SK-N-SH (cell line): ENCODE measurements around the gene RUFY4. TPM values are rescaled to one million over a fixed set of nuclear protein-coding genes. Genes with fewer than 3 reads are reported as not detected.

ENCODE experiments used
- CTCF ChIA-PET: fragments of 300-600, 350-600 bp; formaldehyde crosslinking; extraction: SDS; loops from one replicate; lab custom pipeline; 2021; lab: Yijun Ruan, JAX
- POLR2A ChIA-PET: fragments of 350-600 bp; sonication (Branson Sonifier 250); formaldehyde crosslinking; extraction: SDS; loops from one replicate; lab custom pipeline; 2020; ENCODE audit warnings: antibody characterized with exemption, inconsistent platforms; lab: Yijun Ruan, JAX
- DNase-seq: peaks from one replicate; pipeline ENCODE4 v3.0.0; 2012
- H2AFZ ChIP-seq: fragments of 200-600 bp; sonication (generic); 2 replicates; pipeline ENCODE4 v1.8.1; 2016; ENCODE audit warnings: antibody characterized with exemption, mild to moderate bottlenecking, low read depth
- H3F3A ChIP-seq: fragments of 200-600 bp; sonication (generic); replicated peaks from 2 replicates; pipeline ENCODE3; 2016; ENCODE audit warnings: antibody characterized with exemption, mild to moderate bottlenecking; ENCODE audit not compliant: insufficient read depth
- H3K27ac ChIP-seq, 2 experiments: fragments of 200-500 bp in 1 of 2; fragments of 200-600 bp in 1 of 2; sonication (Bioruptor generic) in 1 of 2; sonication (generic), shearing (Covaris generic) in 1 of 2; 2 replicates each; pipeline versions ENCODE4 v1.5.1 to v1.6.1; 2014 to 2016; ENCODE audit warnings: low read depth in 2 of 2, inconsistent platforms in 1 of 2, low read length in 1 of 2, mild to moderate bottlenecking in 1 of 2, mixed read lengths in 1 of 2
- H3K27me3 ChIP-seq: fragments of 200-600 bp; sonication (generic), shearing (Covaris generic); 2 replicates; pipeline ENCODE4 v1.6.1; 2016; ENCODE audit warnings: mixed run types; ENCODE audit not compliant: insufficient read depth
- H3K36me3 ChIP-seq, 2 experiments: fragments of 200-500 bp in 1 of 2; fragments of 200-600 bp in 1 of 2; sonication (Bioruptor generic) in 1 of 2; sonication (generic) in 1 of 2; replicated peaks in 1 of 2; 2 replicates each; pipeline versions ENCODE3 to v1.5.1; 2014 to 2016; ENCODE audit warnings: low read length in 1 of 2, mild to moderate bottlenecking in 1 of 2; ENCODE audit not compliant: insufficient read depth in 2 of 2, control insufficient read depth in 1 of 2
- H3K4me1 ChIP-seq, 2 experiments: fragments of 200-500 bp in 1 of 2; fragments of 200-600 bp in 1 of 2; sonication (Bioruptor generic) in 1 of 2; sonication (generic), shearing (Covaris generic) in 1 of 2; 2 replicates each; pipeline versions ENCODE4 v1.5.1 to v1.6.1; 2014 to 2016; ENCODE audit warnings: low read depth in 1 of 2, low read length in 1 of 2, mixed run types in 1 of 2; ENCODE audit not compliant: insufficient read depth in 2 of 2, control insufficient read depth in 1 of 2
- H3K4me2 ChIP-seq: fragments of 200-600 bp; sonication (generic), shearing (Covaris generic); 2 replicates; pipeline ENCODE4 v1.6.1; 2017; ENCODE audit warnings: mixed run types
- H3K4me3 ChIP-seq, 2 experiments: fragments of 200-500 bp in 1 of 2; fragments of 200-600 bp in 1 of 2; sonication (Bioruptor generic) in 1 of 2; sonication (generic), shearing (Covaris generic) in 1 of 2; 2 replicates each; pipeline versions ENCODE4 v1.5.1 to v1.8.1; 2014 to 2016; ENCODE audit warnings: low read depth in 2 of 2, inconsistent platforms in 1 of 2, low read length in 1 of 2, mild to moderate bottlenecking in 1 of 2, mixed read lengths in 1 of 2, moderate library complexity in 1 of 2
- H3K79me2 ChIP-seq: fragments of 200-600 bp; sonication (generic); 2 replicates; pipeline ENCODE4 v1.8.1; 2017; ENCODE audit warnings: mild to moderate bottlenecking; ENCODE audit not compliant: insufficient read depth
- H3K9ac ChIP-seq: fragments of 200-600 bp; sonication (generic); 2 replicates; pipeline ENCODE4 v1.6.1; 2017; ENCODE audit warnings: mixed run types
- H3K9me2 ChIP-seq: fragments of 200-600 bp; sonication (generic); 2 replicates; pipeline ENCODE4 v1.6.1; 2017; ENCODE audit warnings: mixed run types
- H3K9me3 ChIP-seq: fragments of 200-600 bp; sonication (generic); 2 replicates; pipeline ENCODE4 v1.6.1; 2017; ENCODE audit warnings: mixed run types, mild to moderate bottlenecking, moderate library complexity
- H4K20me1 ChIP-seq: fragments of 200-600 bp; sonication (generic); 2 replicates; pipeline ENCODE4 v1.6.1; 2017; ENCODE audit warnings: mild to moderate bottlenecking, mixed run types; ENCODE audit not compliant: insufficient read depth
- MEF2A ChIP-seq: IDR thresholded peaks from 2 replicates; pipeline ENCODE4 v1.4.0; 2012; ENCODE audit warnings: low read depth, borderline replicate concordance
- NFIC ChIP-seq: IDR thresholded peaks from 2 replicates; pipeline ENCODE4 v1.4.0; 2012; ENCODE audit warnings: borderline replicate concordance
- NRF1 ChIP-seq: IDR thresholded peaks from 2 replicates; pipeline ENCODE4 v1.6.1; 2012; ENCODE audit warnings: low read depth, mild to moderate bottlenecking, low read length
- POLR2AphosphoS5 ChIP-seq: IDR thresholded peaks from 2 replicates; pipeline ENCODE4 v1.6.1; 2012; ENCODE audit warnings: low read depth, low read length
- RCOR1 ChIP-seq: fragments of 150-350 bp; IDR thresholded peaks from 2 replicates; pipeline ENCODE4 v1.6.1; 2017; ENCODE audit warnings: antibody characterized with exemption, low read length
- RXRA ChIP-seq: IDR thresholded peaks from 2 replicates; pipeline ENCODE4 v1.4.0; 2012; ENCODE audit warnings: low read depth, mild to moderate bottlenecking, borderline replicate concordance
- SMC3 ChIP-seq: IDR thresholded peaks from 2 replicates; pipeline ENCODE4 v1.6.1; 2012; ENCODE audit warnings: low read depth, low read length, improper control_type of control experiment
- WGBS: methylation state at CpG from one replicate; pipeline ENCODE4 v1.1.6; 2017; ENCODE audit warnings: low lambda C conversion rate; 5-methylcytosine and 5-hydroxymethylcytosine counted together
- polyA plus RNA-seq, 3 experiments: library from polyadenylated mRNA; depleted of rRNA; stranded (reverse); fragments of >200 nt; gene quantifications; 2 replicates each; pipeline ENCODE4 v1.2.3, GENCODE V29; 2012
- TF ChIP-seq, protein P1 (sequence below): IDR thresholded peaks from 2 replicates; pipeline ENCODE4 v1.4.0; 2012; ENCODE audit warnings: low read depth
- TF ChIP-seq, protein P2 (sequence below): fragments of 150-350 bp; IDR thresholded peaks from 2 replicates; pipeline ENCODE4 v1.6.1; 2017; ENCODE audit warnings: antibody characterized with exemption, low read length, low read depth, borderline replicate concordance
- TF ChIP-seq, protein P3 (sequence below): fragments of 150-350 bp; IDR thresholded peaks from 2 replicates; pipeline ENCODE4 v1.6.1; 2016; ENCODE audit warnings: mild to moderate bottlenecking, low read depth, low read length
- TF ChIP-seq, protein P4 (sequence below): IDR thresholded peaks from 2 replicates; pipeline ENCODE4 v1.6.1; 2012; ENCODE audit warnings: mild to moderate bottlenecking, low read depth, low read length, moderate library complexity

Gene RUFY4
- polyA plus RNA-seq, 1 of the 3 experiments (the other 2 are of a cell fraction) = not detected

DNA sequence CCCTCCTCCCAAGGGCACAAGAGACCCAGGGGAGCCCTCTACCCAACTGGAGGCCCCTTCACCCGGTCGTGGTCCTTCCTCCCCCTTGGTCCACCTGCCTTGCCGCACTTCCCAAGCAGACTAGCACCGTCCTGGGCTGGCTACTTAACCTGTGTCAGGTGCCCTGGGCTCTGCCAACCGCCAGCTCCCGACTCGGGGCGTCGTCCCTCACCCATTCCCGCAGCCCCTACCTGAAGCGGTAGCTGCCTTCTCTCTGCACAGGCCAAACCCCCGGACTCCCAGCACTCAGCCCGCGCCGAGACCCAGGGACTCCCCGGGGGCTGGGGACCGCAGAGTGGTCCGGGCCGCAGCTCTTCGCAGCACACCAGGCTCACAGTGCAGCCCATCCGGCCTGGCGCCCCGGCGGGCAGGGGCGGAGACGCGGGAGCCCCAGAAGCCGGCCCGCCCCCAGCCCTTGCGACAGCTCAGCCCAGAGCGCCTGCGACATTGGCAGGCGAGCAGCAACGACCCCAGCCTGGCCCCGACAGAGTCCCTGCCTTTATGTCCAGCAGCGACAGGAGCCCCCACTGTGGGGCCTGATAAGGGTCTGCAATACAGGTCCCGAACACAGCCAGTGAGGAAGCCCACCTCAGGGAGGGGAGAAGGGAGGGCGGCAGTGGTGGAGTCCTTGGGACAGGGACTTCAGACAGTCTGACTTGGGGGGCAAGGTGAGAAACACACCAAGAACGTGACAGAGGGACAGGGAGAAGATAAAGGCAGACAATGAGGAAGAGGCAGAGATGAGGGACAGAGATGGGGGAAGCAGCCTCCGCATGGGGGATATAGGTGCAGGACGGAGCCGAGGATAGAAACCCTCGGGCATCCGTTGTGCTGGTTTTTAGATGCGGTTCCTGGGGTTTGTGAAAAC is 35.2 kb upstream of the RUFY4 start:
- no peaks in the 10 kb centered on the region for H3K9me2 ChIP-seq
- 85% methylated on average over 28 of the region's 45 CpGs for WGBS
- no peak for DNase-seq
- H3K4me2 ChIP-seq = no peak overlapping the region
- no peaks in the 10 kb centered on the region for H3K36me3 ChIP-seq
- TF ChIP-seq NRF1 = no peak
- TF ChIP-seq RCOR1 = no peak
- TF ChIP-seq, protein P1, sequence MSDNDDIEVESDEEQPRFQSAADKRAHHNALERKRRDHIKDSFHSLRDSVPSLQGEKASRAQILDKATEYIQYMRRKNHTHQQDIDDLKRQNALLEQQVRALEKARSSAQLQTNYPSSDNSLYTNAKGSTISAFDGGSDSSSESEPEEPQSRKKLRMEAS = no peak
- no peak for TF ChIP-seq RXRA
- TF ChIP-seq NFIC = no peak
- TF ChIP-seq, protein P2, sequence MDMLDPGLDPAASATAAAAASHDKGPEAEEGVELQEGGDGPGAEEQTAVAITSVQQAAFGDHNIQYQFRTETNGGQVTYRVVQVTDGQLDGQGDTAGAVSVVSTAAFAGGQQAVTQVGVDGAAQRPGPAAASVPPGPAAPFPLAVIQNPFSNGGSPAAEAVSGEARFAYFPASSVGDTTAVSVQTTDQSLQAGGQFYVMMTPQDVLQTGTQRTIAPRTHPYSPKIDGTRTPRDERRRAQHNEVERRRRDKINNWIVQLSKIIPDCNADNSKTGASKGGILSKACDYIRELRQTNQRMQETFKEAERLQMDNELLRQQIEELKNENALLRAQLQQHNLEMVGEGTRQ = no peak
- TF ChIP-seq SMC3 = no peak
- TF ChIP-seq, protein P3, sequence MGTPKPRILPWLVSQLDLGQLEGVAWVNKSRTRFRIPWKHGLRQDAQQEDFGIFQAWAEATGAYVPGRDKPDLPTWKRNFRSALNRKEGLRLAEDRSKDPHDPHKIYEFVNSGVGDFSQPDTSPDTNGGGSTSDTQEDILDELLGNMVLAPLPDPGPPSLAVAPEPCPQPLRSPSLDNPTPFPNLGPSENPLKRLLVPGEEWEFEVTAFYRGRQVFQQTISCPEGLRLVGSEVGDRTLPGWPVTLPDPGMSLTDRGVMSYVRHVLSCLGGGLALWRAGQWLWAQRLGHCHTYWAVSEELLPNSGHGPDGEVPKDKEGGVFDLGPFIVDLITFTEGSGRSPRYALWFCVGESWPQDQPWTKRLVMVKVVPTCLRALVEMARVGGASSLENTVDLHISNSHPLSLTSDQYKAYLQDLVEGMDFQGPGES = no peak
- TF ChIP-seq, protein P4, sequence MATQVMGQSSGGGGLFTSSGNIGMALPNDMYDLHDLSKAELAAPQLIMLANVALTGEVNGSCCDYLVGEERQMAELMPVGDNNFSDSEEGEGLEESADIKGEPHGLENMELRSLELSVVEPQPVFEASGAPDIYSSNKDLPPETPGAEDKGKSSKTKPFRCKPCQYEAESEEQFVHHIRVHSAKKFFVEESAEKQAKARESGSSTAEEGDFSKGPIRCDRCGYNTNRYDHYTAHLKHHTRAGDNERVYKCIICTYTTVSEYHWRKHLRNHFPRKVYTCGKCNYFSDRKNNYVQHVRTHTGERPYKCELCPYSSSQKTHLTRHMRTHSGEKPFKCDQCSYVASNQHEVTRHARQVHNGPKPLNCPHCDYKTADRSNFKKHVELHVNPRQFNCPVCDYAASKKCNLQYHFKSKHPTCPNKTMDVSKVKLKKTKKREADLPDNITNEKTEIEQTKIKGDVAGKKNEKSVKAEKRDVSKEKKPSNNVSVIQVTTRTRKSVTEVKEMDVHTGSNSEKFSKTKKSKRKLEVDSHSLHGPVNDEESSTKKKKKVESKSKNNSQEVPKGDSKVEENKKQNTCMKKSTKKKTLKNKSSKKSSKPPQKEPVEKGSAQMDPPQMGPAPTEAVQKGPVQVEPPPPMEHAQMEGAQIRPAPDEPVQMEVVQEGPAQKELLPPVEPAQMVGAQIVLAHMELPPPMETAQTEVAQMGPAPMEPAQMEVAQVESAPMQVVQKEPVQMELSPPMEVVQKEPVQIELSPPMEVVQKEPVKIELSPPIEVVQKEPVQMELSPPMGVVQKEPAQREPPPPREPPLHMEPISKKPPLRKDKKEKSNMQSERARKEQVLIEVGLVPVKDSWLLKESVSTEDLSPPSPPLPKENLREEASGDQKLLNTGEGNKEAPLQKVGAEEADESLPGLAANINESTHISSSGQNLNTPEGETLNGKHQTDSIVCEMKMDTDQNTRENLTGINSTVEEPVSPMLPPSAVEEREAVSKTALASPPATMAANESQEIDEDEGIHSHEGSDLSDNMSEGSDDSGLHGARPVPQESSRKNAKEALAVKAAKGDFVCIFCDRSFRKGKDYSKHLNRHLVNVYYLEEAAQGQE = no peak
- no peak for TF ChIP-seq MEF2A
- no peak for TF ChIP-seq POLR2AphosphoS5
- no peaks in the 10 kb centered on the region for H3F3A ChIP-seq
- no peaks in the 10 kb centered on the region for H3K79me2 ChIP-seq
- no peak overlapping the region for H3K4me3 ChIP-seq
- ChIA-PET CTCF (interaction anchor here (0.6 to 7.6 kb wide), 31 partner anchors 8 to 256 kb away, joined by 3 to 161 read pairs (median 4); partner anchors contain the start of gene RUFY4), POLR2A (interaction anchor here (1.1 to 1.7 kb wide), 2 partner anchors 18 to 248 kb away, joined by 4 to 5 read pairs; no protein-coding TSS in a partner anchor)
- H3K27me3 ChIP-seq = no peaks in the 10 kb centered on the region
- no peak overlapping the region for H3K9ac ChIP-seq
- peaks cover 0 to 24% of the 10 kb centered on the region in 2 experiments; a peak in 1 of 4 replicates for H3K4me1 ChIP-seq
- no peak overlapping the region for H3K27ac ChIP-seq
- no peaks in the 10 kb centered on the region for H4K20me1 ChIP-seq
- no peaks in the 10 kb centered on the region for H3K9me3 ChIP-seq
- H2AFZ ChIP-seq = no peak overlapping the region
